T-helper 2 cell treated with Interferon-gamma antibody and Interleukin-4, amounts not matched to agents 100 ng/mL and 5 ng/mL, for 36 hours (primary cell): ENCODE data around the gene TMEFF1. TPM values are rescaled to one million over a fixed set of nuclear protein-coding genes. Genes with fewer than 3 reads are reported as not detected.

Experiments
- intact Hi-C: fragments of 100-400 bp; cut with micrococcal nuclease; formaldehyde crosslinking; loops from one replicate; pipeline ENCODE4 v1.15.1; 2023
- total RNA-seq: library from RNA; stranded (reverse); gene quantifications from 2 replicates; pipeline ENCODE4 v1.2.3, GENCODE V29; 2022

The TMEFF1 gene
- total RNA-seq, 1 donor from 2014 or later = 0.27 TPM

- intact Hi-C loops = loop anchor here (5.0 kb wide), 1 partner anchor 276 kb away; no protein-coding TSS in a partner anchor
These were observed 125.7 kb downstream of the TMEFF1 start for GRCh38 chr9:100598641-100599145.

GRCh38 chr9:100600521-100601079, 127.7 kb downstream of the TMEFF1 start:
- intact Hi-C loops = no loop called here

GRCh38 chr9:100601216-100601615, 128.3 kb downstream of the TMEFF1 start:
- intact Hi-C loops = no loop called here

GRCh38 chr9:100602342-100602801, 129.4 kb downstream of the TMEFF1 start:
- intact Hi-C loops = no loop called here

- intact Hi-C loops = no loop called here
These were observed 132.5 kb downstream of the TMEFF1 start for GRCh38 chr9:100605405-100605804.

- intact Hi-C loops = no loop called here
These were observed 146.2 kb downstream of the TMEFF1 start for GRCh38 chr9:100619194-100619593.

GRCh38 chr9:100619665-100620064, 146.7 kb downstream of the TMEFF1 start:
- intact Hi-C loops = no loop called here

- intact Hi-C loops = no loop called here
These were observed 151.0 kb downstream of the TMEFF1 start for GRCh38 chr9:100623969-100624368.

- intact Hi-C loops = no loop called here
These were observed 154.0 kb downstream of the TMEFF1 start for GRCh38 chr9:100626949-100627348.

Other genes starting within 250 kb of the TMEFF1 start
- 22.5 and 22.6 TPM in 2 replicates for gene TEX10, start 120.2 kb upstream of the TMEFF1 start, total RNA-seq
- 16.7 and 16.8 TPM in 2 replicates for gene MSANTD3, start 46.0 kb upstream of the TMEFF1 start, total RNA-seq
- 0.43 and 0.66 TPM in 2 replicates for gene CAVIN4, start 104.9 kb downstream of the TMEFF1 start, total RNA-seq